ENCODE results near the gene CRYGN.

DNA sequence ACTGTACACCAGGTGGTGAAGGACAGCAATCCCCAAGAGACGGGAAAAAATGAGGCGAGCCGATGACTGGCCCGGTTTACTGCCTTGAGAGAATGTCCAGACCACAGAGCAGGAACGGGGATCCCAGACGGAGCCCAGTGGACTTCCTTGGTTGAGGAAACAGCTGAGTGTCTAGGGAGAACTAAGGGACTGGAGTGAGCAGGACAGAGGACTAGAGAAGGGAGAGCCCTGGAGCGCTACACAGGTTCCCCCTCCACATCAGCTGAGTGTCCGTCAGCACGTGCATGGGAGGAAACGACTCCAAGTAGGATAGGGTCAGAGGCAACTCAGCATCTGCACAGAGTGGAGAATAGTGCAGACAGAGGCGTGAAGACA lies 23.0 kb downstream of the CRYGN start:
- TF ChIP-seq, protein P1, sequence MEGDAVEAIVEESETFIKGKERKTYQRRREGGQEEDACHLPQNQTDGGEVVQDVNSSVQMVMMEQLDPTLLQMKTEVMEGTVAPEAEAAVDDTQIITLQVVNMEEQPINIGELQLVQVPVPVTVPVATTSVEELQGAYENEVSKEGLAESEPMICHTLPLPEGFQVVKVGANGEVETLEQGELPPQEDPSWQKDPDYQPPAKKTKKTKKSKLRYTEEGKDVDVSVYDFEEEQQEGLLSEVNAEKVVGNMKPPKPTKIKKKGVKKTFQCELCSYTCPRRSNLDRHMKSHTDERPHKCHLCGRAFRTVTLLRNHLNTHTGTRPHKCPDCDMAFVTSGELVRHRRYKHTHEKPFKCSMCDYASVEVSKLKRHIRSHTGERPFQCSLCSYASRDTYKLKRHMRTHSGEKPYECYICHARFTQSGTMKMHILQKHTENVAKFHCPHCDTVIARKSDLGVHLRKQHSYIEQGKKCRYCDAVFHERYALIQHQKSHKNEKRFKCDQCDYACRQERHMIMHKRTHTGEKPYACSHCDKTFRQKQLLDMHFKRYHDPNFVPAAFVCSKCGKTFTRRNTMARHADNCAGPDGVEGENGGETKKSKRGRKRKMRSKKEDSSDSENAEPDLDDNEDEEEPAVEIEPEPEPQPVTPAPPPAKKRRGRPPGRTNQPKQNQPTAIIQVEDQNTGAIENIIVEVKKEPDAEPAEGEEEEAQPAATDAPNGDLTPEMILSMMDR (IDR thresholded peaks at IDR 0.05; ENCODE audit: poor library complexity) = no peak
- TF ChIP-seq EZH2 (IDR thresholded peaks at IDR 0.05; ENCODE audit: borderline replicate concordance) (no peak), EZH2phosphoT487 (IDR thresholded peaks at IDR 0.05; ENCODE audit: low read depth, severe bottlenecking, unreplicated experiment) (no peak)

Data from hepatocyte (in vitro differentiated cells).